OCI-LY7 (cell line): ENCODE data around the gene PCBD2. TPM values are rescaled to one million over a fixed set of nuclear protein-coding genes. Genes with fewer than 3 reads are reported as not detected.
"Not testable (repeated sequence)": the region's sequence is repeated elsewhere in the genome, so short reads cannot be mapped to it uniquely, and the experiment has no call there.

Source experiments
- Bru-seq: library from RNA; stranded (reverse); fragments of 400-500 nt; gene quantifications from one replicate; lab custom pipeline; 2021; lab: Mats Ljungman, UMichigan
- BruChase-seq, 2 experiments: library from RNA; stranded (reverse); fragments of 400-500 nt; gene quantifications; one replicate each; lab custom pipeline; 2021; lab: Mats Ljungman, UMichigan
- BruUV-seq: library from RNA; stranded (reverse); fragments of 400-500 nt; replicated peaks from 2 replicates; lab custom pipeline; 2021; lab: Mats Ljungman, UMichigan
- CTCF ChIA-PET: fragments of 300-600 bp; sonication (Branson Sonifier 250); formaldehyde crosslinking; loops from one replicate; lab custom pipeline; 2022; ENCODE audit warnings: antibody characterized with exemption; ENCODE audit not compliant: unreplicated experiment; lab: Charles Lee
- POLR2A ChIA-PET: fragments of 300-600 bp; sonication (Branson Sonifier 250); formaldehyde crosslinking; loops from one replicate; lab custom pipeline; 2022; ENCODE audit warnings: antibody characterized with exemption; lab: Charles Lee
- DNase-seq: peaks from one replicate; pipeline ENCODE4 v3.0.0-alpha.2; 2015; ENCODE audit warnings: low spot score
- H2AFZ ChIP-seq: fragments of 200-600 bp; sonication (generic), shearing (Covaris generic); 2 replicates; pipeline ENCODE4 v1.6.1; 2014; ENCODE audit warnings: mild to moderate bottlenecking, antibody characterized with exemption, low read length, moderate library complexity
- H3K27ac ChIP-seq: fragments of 200-600 bp; sonication (generic); 2 replicates; pipeline ENCODE4 v1.5.1; 2014; ENCODE audit warnings: mixed run types, low read depth, mild to moderate bottlenecking, moderate library complexity, low read length, inconsistent platforms; ENCODE audit not compliant: poor library complexity, severe bottlenecking
- H3K36me3 ChIP-seq: fragments of 200-600 bp; sonication (generic); 2 replicates; pipeline ENCODE4 v1.6.1; 2014; ENCODE audit warnings: mild to moderate bottlenecking, antibody characterized with exemption, low read length, moderate library complexity, mixed read lengths; ENCODE audit not compliant: insufficient read depth
- H3K4me1 ChIP-seq: fragments of 200-600 bp; sonication (generic); 2 replicates; pipeline ENCODE4 v1.5.1; 2014; ENCODE audit warnings: mild to moderate bottlenecking, low read length; ENCODE audit not compliant: insufficient read depth, poor library complexity, severe bottlenecking
- H3K4me2 ChIP-seq: fragments of 200-600 bp; sonication (generic); 2 replicates; pipeline ENCODE4 v1.6.1; 2014; ENCODE audit warnings: mild to moderate bottlenecking, low read length
- H3K4me3 ChIP-seq: fragments of 200-600 bp; sonication (generic); 2 replicates; pipeline ENCODE4 v1.5.1; 2014; ENCODE audit warnings: mild to moderate bottlenecking, low read depth, low read length; ENCODE audit not compliant: poor library complexity, severe bottlenecking
- H3K79me2 ChIP-seq: fragments of 200-600 bp; sonication (generic); 2 replicates; pipeline ENCODE4 v1.6.1; 2016; ENCODE audit warnings: low read depth, mild to moderate bottlenecking, low read length, moderate library complexity, mixed read lengths; ENCODE audit not compliant: insufficient read depth
- H3K9me2 ChIP-seq: fragments of 200-600 bp; sonication (generic); 2 replicates; pipeline ENCODE4 v1.6.1; 2016; ENCODE audit warnings: mild to moderate bottlenecking, low read length, mixed read lengths; ENCODE audit not compliant: insufficient read depth
- H3K9me3 ChIP-seq: fragments of 200-600 bp; sonication (generic); 2 replicates; pipeline ENCODE4 v1.6.1; 2014; ENCODE audit warnings: mild to moderate bottlenecking, mixed run types, low read length, mixed read lengths
- H4K20me1 ChIP-seq: fragments of 200-600 bp; sonication (generic); 2 replicates; pipeline ENCODE4 v1.6.1; 2014; ENCODE audit warnings: mild to moderate bottlenecking, antibody characterized with exemption, low read length, moderate library complexity, mixed read lengths; ENCODE audit not compliant: insufficient read depth
- CTCF ChIP-seq: fragments of 200-600 bp; sonication (generic); conservative IDR thresholded peaks from 2 replicates; pipeline ENCODE4 v1.5.1; 2014; ENCODE audit warnings: mild to moderate bottlenecking, antibody characterized with exemption, low read length, moderate library complexity, mixed read lengths
- EZH2phosphoT487 ChIP-seq: fragments of 200-600 bp; sonication (generic); IDR thresholded peaks from 2 replicates; pipeline ENCODE4 v1.6.1; 2018; ENCODE audit warnings: low read depth, borderline replicate concordance, mild to moderate bottlenecking, mixed run types, antibody characterized with exemption, low read length, moderate library complexity, mixed read lengths
- intact Hi-C: fragments of 100-400 bp; cut with micrococcal nuclease; formaldehyde crosslinking; loops from one replicate; pipeline ENCODE4 v1.10.0; 2022; ENCODE audit not compliant: unreplicated experiment
- long read RNA-seq: library from polyadenylated mRNA; stranded (forward); transcript quantifications from one replicate; pipeline ENCODE4 v2.0.0, GENCODE V29; 2022
- total RNA-seq, 2 experiments: library from RNA; depleted of rRNA in 1 of 2; stranded (reverse); fragments of >200 nt in 1 of 2; shearing (Covaris generic) in 1 of 2; gene quantifications; 2 replicates each; pipeline ENCODE4 v1.2.3, GENCODE V29; 2014 to 2022

Gene PCBD2
- 9.4 and 12.2 TPM in 2 replicates for total RNA-seq (2014; rRNA removed; shearing (Covaris generic))
- total RNA-seq (2022) = 30.7 and 34.3 TPM in 2 replicates
- percentile 84 among the genes with signal in this experiment for Bru-seq, nascent RNA
- percentile 93 among the genes with signal in this experiment for BruChase-seq, experiment 1, labeled RNA remaining after a 6-hour chase
- BruChase-seq, experiment 2, labeled RNA remaining after a 2-hour chase = percentile 84 among the genes with signal in this experiment
- long read RNA-seq, transcript PCBD2-201 (4 exons, 1,223 nt) = major isoform, 26 of 42 reads
- long read RNA-seq, partial matches to known transcripts = 0 of 42 reads
- long read RNA-seq, other reads (novel, unspliced or antisense) = 16 of 42 reads

GRCh38 chr5:134904610-134905245, at the start of gene PCBD2:
PCBD2 (plus strand) TSS chr5:134905131; CDS start chr5:134905140, 9 bp downstream.
- H3K9me3 ChIP-seq = no peaks in the 10 kb centered on the region
- H3K9me2 ChIP-seq = no peaks in the 10 kb centered on the region
- peak within 1 kb of the TSS; percentile 60 for H2AFZ ChIP-seq
- peaks cover 22% of the 10 kb centered on the region for H3K36me3 ChIP-seq
- peaks cover 9% of the 10 kb centered on the region; the same call in 1 of the 2 replicates for H3K79me2 ChIP-seq
- peaks cover 41% of the 10 kb centered on the region for H3K4me1 ChIP-seq
- POLR2A ChIA-PET = interaction anchor here (0.7 to 2.4 kb wide), 7 partner anchors 19 to 378 kb away, joined by 3 to 10 read pairs (median 4); partner anchors contain the start of gene TXNDC15
- peak; percentile 84 for TF ChIP-seq CTCF
- TF ChIP-seq EZH2phosphoT487 = no peak
- intact Hi-C loops = loop anchor here (1.0 to 10.0 kb wide), 9 partner anchors 31 to 380 kb away; partner anchors contain the start of genes CAMLG, DDX46, JADE2 and PITX1
- peak; percentile 96 for DNase-seq
- BruUV-seq = no TSS peak
- CTCF ChIA-PET = interaction anchor here (0.8 to 0.9 kb wide), 2 partner anchors 31 to 166 kb away, joined by 3 to 4 read pairs; partner anchors contain the start of gene CAMLG
- peak within 1 kb of the TSS; percentile 84 for H3K4me2 ChIP-seq
- peak within 1 kb of the TSS; percentile 82 for H3K4me3 ChIP-seq
- peak within 1 kb of the TSS; percentile 93 for H3K27ac ChIP-seq
- H4K20me1 ChIP-seq = no peaks in the 10 kb centered on the region

- BruUV-seq, H3K79me2 ChIP-seq, H3K9me3 ChIP-seq, H4K20me1 ChIP-seq, H3K9me2 ChIP-seq, H3K27ac ChIP-seq, H3K4me3 ChIP-seq, POLR2A ChIA-PET, H2AFZ ChIP-seq, H3K4me2 ChIP-seq, CTCF ChIA-PET, DNase-seq, intact Hi-C loops, H3K4me1 ChIP-seq: not testable (repeated sequence)
- H3K36me3 ChIP-seq = peaks cover 83% of the 10 kb centered on the region
Observed at GRCh38 chr5:134856465-134856864, 48.5 kb upstream of the PCBD2 start.

- Histone ChIP-seq H3K4me3 (no peak overlapping the region), H2AFZ (no peak overlapping the region), H3K36me3 (peaks cover 75% of the 10 kb centered on the region), H3K27ac (no peak overlapping the region), H4K20me1 (0 out of 2 replicates have a peak, but pooled peaks cover 4% of the 10 kb centered on the region), H3K9me2 (no peaks in the 10 kb centered on the region), H3K4me2 (no peak overlapping the region), H3K79me2 (peaks cover 2% of the 10 kb centered on the region; the same call in 1 of the 2 replicates), H3K9me3 (no peaks in the 10 kb centered on the region), H3K4me1 (no peaks in the 10 kb centered on the region)
- intact Hi-C loops = no loop called here
- ChIA-PET CTCF (no interaction called here), POLR2A (interaction anchor here (0.6 to 1.7 kb wide), 3 partner anchors 10 to 26 kb away, joined by 5 to 6 read pairs (median 5); partner anchors contain the start of gene C5orf24)
- DNase-seq = no peak
- TF ChIP-seq CTCF (no peak), EZH2phosphoT487 (no peak)
- BruUV-seq = no TSS peak
Observed at GRCh38 chr5:134857401-134857800, 47.5 kb upstream of the PCBD2 start.
